ENCODE results near the gene ADRA1B. TPM values are rescaled to one million over a fixed set of nuclear protein-coding genes. Genes with fewer than 3 reads are reported as not detected.

The ADRA1B gene
- total and polyA plus RNA-seq, 2 donors (not counting 3 experiments of a cell fraction or from before 2014, with no cell fraction given), result 0.77 TPM; not detected in 1

GRCh38 chr5:159908591-159908940 lies 7.7 kb upstream of the ADRA1B start:
- Histone ChIP-seq H3K9me1 (replicated peaks; ENCODE audit: control insufficient read depth, extremely low read depth, insufficient read depth, low read length) (no peaks in the 10 kb centered on the region), H3K9ac (replicated peaks; ENCODE audit: extremely low read depth, insufficient read depth, low read length) (no peak overlapping the region), H3K79me2 (ENCODE audit: control insufficient read depth, insufficient read depth, low read length) (no peaks in the 10 kb centered on the region), H3K4me2 (ENCODE audit: insufficient read depth, low read length) (no peak overlapping the region), H3K4me1 (ENCODE audit: control insufficient read depth, extremely low read depth, insufficient read depth, low read length) (peaks cover 21% of the 10 kb centered on the region), H3K9me3 (replicated peaks; ENCODE audit: control insufficient read depth, insufficient read depth, low read length) (no peaks in the 10 kb centered on the region), H3K27me3 (ENCODE audit: control insufficient read depth in 2 of 2, insufficient read depth in 2 of 2, low read length in 2 of 2) (no peaks in the 10 kb centered on the region), H3K4me3 (replicated peaks in 1 of 3; ENCODE audit: insufficient read depth in 1 of 3, low read depth in 1 of 3, low read length in 3 of 3) (no peak overlapping the region), H4K20me1 (replicated peaks; ENCODE audit: control insufficient read depth, extremely low read depth, insufficient read depth, low read length) (no peaks in the 10 kb centered on the region), H2AFZ (ENCODE audit: low read depth, low read length) (no peak overlapping the region), H3K36me3 (ENCODE audit: control insufficient read depth in 2 of 2, extremely low read depth in 1 of 2, insufficient read depth in 2 of 2, low read length in 2 of 2) (no peaks in the 10 kb centered on the region), H3K27ac (ENCODE audit: insufficient read depth, low read depth, low read length) (no peak overlapping the region)
- BruUV-seq (replicated peaks), result no TSS peak
- no peak for TF ChIP-seq JUN (IDR thresholded peaks at IDR 0.05; ENCODE audit: borderline replicate concordance, insufficient read depth, insufficient read length, low read depth)
- no peak for TF ChIP-seq MYC (IDR thresholded peaks at IDR 0.05; ENCODE audit: low read depth, low read length)
- TF ChIP-seq, protein P1, sequence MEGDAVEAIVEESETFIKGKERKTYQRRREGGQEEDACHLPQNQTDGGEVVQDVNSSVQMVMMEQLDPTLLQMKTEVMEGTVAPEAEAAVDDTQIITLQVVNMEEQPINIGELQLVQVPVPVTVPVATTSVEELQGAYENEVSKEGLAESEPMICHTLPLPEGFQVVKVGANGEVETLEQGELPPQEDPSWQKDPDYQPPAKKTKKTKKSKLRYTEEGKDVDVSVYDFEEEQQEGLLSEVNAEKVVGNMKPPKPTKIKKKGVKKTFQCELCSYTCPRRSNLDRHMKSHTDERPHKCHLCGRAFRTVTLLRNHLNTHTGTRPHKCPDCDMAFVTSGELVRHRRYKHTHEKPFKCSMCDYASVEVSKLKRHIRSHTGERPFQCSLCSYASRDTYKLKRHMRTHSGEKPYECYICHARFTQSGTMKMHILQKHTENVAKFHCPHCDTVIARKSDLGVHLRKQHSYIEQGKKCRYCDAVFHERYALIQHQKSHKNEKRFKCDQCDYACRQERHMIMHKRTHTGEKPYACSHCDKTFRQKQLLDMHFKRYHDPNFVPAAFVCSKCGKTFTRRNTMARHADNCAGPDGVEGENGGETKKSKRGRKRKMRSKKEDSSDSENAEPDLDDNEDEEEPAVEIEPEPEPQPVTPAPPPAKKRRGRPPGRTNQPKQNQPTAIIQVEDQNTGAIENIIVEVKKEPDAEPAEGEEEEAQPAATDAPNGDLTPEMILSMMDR (IDR thresholded peaks at IDR 0.05; ENCODE audit: extremely low read depth in 1 of 2, insufficient read depth in 1 of 2, low read depth in 1 of 2, low read length in 2 of 2), result no peak
- TF ChIP-seq, protein P2, sequence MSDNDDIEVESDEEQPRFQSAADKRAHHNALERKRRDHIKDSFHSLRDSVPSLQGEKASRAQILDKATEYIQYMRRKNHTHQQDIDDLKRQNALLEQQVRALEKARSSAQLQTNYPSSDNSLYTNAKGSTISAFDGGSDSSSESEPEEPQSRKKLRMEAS (IDR thresholded peaks at IDR 0.05; ENCODE audit: insufficient read depth, insufficient read length), result no peak
- no peak for TF ChIP-seq POLR2A (IDR thresholded peaks at IDR 0.05; ENCODE audit: low read depth, low read length)
- no peak for TF ChIP-seq POLR2AphosphoS5 (IDR thresholded peaks at IDR 0.05; ENCODE audit: insufficient read depth, low read depth, low read length)
- no peak for TF ChIP-seq GATA2 (IDR thresholded peaks at IDR 0.05; ENCODE audit: insufficient read depth, insufficient read length, low read depth, low read length)
- no peak for TF ChIP-seq FOS (IDR thresholded peaks at IDR 0.05; ENCODE audit: borderline replicate concordance, insufficient read depth, low read length)
- TF ChIP-seq EZH2 (IDR thresholded peaks at IDR 0.05; ENCODE audit: borderline replicate concordance, low read depth, low read length, severe bottlenecking), result no peak
- ChIA-PET POLR2A (no interaction called here), CTCF (interaction anchor here (1.0 to 1.6 kb wide), 2 partner anchors 43 to 752 kb away, joined by 3 read pairs; no protein-coding TSS in a partner anchor)
- FAIRE-seq (no peak), DNase-seq (ENCODE audit: low read depth, low spot score) (no peak)
- intact Hi-C loops (cut with micrococcal nuclease), result no loop called here
- dilution Hi-C loops (cut with MboI; ENCODE audit: extremely low pct_ligation_motif_present, low sequenced_read_pairs), result no loop called here
